B cell (primary cell): ENCODE measurements around the gene KIF13A.

Experiments
- EZH2 ChIP-seq: IDR thresholded peaks from 2 replicates; pipeline ENCODE4 v1.6.1; 2012; ENCODE audit warnings: borderline replicate concordance, low read depth, mild to moderate bottlenecking, moderate library complexity, low read length; ENCODE audit not compliant: insufficient read depth, poor library complexity, severe bottlenecking
- TF ChIP-seq, protein P1 (sequence below): fragments of 200-600 bp; IDR thresholded peaks from one replicate; pipeline ENCODE4 v1.8.0; 2022; ENCODE audit warnings: antibody characterized with exemption, mild to moderate bottlenecking

GRCh38 chr6:17932330-17932852 lies 55.0 kb downstream of the KIF13A start:
- TF ChIP-seq, protein P1, sequence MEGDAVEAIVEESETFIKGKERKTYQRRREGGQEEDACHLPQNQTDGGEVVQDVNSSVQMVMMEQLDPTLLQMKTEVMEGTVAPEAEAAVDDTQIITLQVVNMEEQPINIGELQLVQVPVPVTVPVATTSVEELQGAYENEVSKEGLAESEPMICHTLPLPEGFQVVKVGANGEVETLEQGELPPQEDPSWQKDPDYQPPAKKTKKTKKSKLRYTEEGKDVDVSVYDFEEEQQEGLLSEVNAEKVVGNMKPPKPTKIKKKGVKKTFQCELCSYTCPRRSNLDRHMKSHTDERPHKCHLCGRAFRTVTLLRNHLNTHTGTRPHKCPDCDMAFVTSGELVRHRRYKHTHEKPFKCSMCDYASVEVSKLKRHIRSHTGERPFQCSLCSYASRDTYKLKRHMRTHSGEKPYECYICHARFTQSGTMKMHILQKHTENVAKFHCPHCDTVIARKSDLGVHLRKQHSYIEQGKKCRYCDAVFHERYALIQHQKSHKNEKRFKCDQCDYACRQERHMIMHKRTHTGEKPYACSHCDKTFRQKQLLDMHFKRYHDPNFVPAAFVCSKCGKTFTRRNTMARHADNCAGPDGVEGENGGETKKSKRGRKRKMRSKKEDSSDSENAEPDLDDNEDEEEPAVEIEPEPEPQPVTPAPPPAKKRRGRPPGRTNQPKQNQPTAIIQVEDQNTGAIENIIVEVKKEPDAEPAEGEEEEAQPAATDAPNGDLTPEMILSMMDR, result no peak
- TF ChIP-seq EZH2, result no peak
